ENCODE data around the gene TPD52L2.
"Not testable (repeated sequence)": the region's sequence is repeated elsewhere in the genome, so short reads cannot be mapped to it uniquely, and the experiment has no call there.

The TPD52L2 gene

GRCh38 chr20:63876489-63877036, 11.5 kb downstream of the TPD52L2 start:
- no peak for TF ChIP-seq ZNF274 (IDR thresholded peaks at IDR 0.05; ENCODE audit: low read depth, low read length)

DNA sequence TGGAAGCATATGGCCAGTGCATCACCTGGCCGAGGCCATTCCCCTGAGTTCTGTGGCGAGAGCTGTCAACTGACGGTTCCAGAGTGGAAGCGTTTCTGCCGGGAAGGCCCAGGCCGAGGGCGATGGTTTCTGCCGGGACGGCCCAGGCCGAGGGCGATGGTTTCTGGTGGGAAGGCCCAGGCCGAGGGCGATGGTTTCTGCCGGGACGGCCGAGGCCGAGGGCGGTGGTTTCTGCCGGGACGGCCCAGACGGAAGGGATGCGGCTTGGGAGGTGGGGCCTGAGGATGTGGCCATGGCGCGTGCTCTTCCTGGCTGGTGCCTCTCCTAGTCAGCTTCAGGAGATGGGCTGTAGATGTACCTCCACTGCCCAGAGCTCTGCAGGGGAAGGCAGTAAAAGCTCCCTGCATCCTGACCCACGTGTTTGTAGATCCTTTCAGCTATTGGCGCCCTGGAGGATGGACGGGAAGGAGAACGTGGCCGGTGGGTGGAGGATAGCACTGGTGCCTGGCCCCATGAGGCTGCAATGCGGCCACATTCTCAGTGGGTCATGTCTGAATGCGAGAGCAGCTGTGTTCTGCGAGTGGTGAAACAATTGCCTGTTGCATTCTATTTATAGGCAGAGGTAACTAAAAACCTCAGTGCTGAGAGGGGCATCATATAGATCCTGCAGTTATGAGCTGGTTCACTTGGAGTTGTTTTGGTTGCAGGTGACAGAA, 12.8 kb downstream of the TPD52L2 start:
- no peak overlapping the region for H3K4me3 ChIP-seq (ENCODE audit: low read length)
- TF ChIP-seq ZNF274 (IDR thresholded peaks at IDR 0.05; ENCODE audit: low read depth, low read length) = no peak

More at GRCh38 chr20:63876489-63877036, 11.5 kb downstream of the TPD52L2 start:
- H3K4me3 ChIP-seq (ENCODE audit: low read length) = no peak overlapping the region

GRCh38 chr20:63878899-63879663, 14.0 kb downstream of the TPD52L2 start:
- no peak overlapping the region for H3K4me3 ChIP-seq (ENCODE audit: low read length)
- no peak for TF ChIP-seq ZNF274 (IDR thresholded peaks at IDR 0.05; ENCODE audit: low read depth, low read length)

- H3K4me3 ChIP-seq (ENCODE audit: low read length) = not testable (repeated sequence)
Measured at GRCh38 chr20:63880901-63881300, 15.8 kb downstream of the TPD52L2 start.

- H3K4me3 ChIP-seq (ENCODE audit: low read length) = no peak overlapping the region
- no peak for TF ChIP-seq ZNF274 (IDR thresholded peaks at IDR 0.05; ENCODE audit: low read depth, low read length)
Measured at GRCh38 chr20:63881451-63882226, 16.6 kb downstream of the TPD52L2 start.

GRCh38 chr20:63882257-63883200, 17.5 kb downstream of the TPD52L2 start:
- no peak for TF ChIP-seq ZNF274 (IDR thresholded peaks at IDR 0.05; ENCODE audit: low read depth, low read length)
- no peak overlapping the region for H3K4me3 ChIP-seq (ENCODE audit: low read length)

DNA sequence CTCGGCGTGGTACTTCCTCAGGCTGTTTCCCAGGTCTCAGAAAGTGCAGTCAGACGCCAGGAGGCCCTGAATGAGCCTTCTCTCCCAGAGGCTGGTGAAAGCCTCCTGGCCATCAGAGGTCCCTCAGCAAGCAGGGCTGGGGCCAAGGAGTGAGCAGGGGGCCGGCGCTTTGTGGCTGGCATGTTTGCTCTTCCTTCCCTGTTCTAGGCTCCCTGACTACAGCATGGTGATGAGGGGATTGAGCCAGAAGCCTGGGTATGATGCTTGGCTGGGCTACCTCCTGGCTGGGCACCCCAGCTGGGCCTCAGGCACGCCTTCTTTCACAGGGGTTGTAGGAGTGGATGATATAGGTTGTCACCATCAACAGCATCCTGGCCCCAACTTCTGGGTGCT, 18.1 kb downstream of the TPD52L2 start:
- no peak for TF ChIP-seq ZNF274 (IDR thresholded peaks at IDR 0.05; ENCODE audit: low read depth, low read length)
- no peak overlapping the region for H3K4me3 ChIP-seq (ENCODE audit: low read length)

DNA sequence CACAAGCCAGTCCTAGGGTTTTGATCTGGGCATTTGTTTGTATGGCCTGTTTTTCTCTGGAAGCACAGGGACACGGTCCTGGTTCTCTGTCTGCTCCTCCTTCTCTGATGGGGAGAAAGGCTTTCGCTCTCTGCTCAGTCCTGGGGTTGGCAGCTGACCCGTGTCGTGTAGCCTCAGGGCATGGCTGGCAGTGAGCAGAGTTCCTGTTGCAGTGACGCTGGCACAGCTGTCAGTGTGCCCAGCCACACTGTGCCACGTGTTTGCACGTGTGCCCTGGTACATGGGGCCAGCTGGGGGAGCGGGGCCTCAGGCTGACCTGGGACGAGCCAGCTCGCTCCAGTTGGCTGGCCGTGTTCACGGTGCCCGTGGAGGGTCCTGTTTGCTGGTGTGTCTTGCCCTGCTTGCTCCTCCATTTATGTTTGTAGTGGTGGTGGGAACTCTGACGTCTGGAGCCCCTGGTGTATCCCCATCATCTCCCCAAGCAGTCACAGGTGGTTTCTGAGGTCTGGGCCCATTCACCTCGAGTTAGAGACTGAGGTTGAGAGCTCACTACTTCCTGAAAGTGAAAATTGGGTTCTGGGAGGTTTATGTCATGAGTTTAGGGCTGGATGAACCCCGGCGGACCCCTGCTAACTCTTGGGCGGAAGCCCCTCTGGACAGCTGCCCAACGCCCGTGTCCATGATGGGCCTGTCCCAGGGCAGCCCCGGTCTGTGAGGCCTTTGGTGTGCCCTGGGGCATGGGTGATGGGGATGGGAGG, 19.6 kb downstream of the TPD52L2 start:
- H3K4me3 ChIP-seq (ENCODE audit: low read length) = no peak overlapping the region
- TF ChIP-seq ZNF274 (IDR thresholded peaks at IDR 0.05; ENCODE audit: low read depth, low read length) = no peak

- no peak for TF ChIP-seq ZNF274 (IDR thresholded peaks at IDR 0.05; ENCODE audit: low read depth, low read length)
- H3K4me3 ChIP-seq (ENCODE audit: low read length) = no peak overlapping the region
Measured at GRCh38 chr20:63885264-63886053, 20.4 kb downstream of the TPD52L2 start.

DNA sequence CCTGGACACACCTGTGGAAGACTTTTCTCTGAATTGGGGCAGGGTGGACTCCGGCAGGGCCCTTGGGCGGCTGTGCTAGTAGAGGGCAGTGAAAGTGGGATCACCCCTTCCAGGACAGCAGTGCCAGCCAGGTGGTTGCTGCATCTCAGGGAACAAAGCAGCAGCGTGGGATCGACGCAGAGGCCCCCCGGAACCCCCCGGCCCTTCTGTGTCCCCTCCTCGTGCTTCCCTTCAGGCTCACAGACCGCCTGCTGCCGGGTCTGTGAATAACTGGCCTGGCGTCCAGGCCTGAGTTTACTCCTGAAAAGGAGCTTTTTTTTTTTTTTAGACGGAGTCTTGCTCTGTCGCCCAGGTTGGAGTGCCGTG, 21.0 kb downstream of the TPD52L2 start:
- TF ChIP-seq ZNF274 (IDR thresholded peaks at IDR 0.05; ENCODE audit: low read depth, low read length) = no peak
- H3K4me3 ChIP-seq (ENCODE audit: low read length) = no peak overlapping the region

DNA sequence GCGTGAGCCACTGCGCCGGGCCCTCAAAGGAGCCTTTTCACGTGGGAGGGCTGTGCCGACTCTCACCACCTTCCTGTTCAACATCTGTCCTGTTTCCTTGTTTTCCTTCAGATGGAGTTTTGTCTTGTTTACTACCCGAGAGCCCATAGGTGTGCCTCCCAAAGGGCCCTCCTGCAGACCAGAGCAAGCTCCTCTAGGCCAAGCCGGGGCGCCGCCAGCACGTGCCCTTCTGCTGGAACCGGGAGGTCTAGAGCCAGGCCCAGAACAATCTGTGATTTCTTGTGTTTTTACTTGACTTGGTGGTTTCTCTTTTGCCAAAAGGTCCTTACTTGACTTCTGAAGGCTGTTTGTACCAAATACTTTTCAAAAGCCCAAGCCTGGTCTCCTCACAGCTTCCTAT, 21.9 kb downstream of the TPD52L2 start:
- no peak overlapping the region for H3K4me3 ChIP-seq (ENCODE audit: low read length)
- TF ChIP-seq ZNF274 (IDR thresholded peaks at IDR 0.05; ENCODE audit: low read depth, low read length) = no peak

Data from GM08714 (cell line).